Measurements from ENCODE around the gene CADPS2.

The CADPS2 gene

GRCh38 chr7:122457969-122458368, 428.3 kb downstream of the CADPS2 start:
- no peaks in the 10 kb centered on the region for H3K27me3 ChIP-seq (ENCODE audit: insufficient read depth, poor library complexity, severe bottlenecking)
- no peak overlapping the region for H3K27ac ChIP-seq (replicated peaks)
- TF ChIP-seq, protein P1, sequence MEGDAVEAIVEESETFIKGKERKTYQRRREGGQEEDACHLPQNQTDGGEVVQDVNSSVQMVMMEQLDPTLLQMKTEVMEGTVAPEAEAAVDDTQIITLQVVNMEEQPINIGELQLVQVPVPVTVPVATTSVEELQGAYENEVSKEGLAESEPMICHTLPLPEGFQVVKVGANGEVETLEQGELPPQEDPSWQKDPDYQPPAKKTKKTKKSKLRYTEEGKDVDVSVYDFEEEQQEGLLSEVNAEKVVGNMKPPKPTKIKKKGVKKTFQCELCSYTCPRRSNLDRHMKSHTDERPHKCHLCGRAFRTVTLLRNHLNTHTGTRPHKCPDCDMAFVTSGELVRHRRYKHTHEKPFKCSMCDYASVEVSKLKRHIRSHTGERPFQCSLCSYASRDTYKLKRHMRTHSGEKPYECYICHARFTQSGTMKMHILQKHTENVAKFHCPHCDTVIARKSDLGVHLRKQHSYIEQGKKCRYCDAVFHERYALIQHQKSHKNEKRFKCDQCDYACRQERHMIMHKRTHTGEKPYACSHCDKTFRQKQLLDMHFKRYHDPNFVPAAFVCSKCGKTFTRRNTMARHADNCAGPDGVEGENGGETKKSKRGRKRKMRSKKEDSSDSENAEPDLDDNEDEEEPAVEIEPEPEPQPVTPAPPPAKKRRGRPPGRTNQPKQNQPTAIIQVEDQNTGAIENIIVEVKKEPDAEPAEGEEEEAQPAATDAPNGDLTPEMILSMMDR (IDR thresholded peaks at IDR 0.05; ENCODE audit: insufficient read depth, low read length), result no peak
- TF ChIP-seq GABPA (IDR thresholded peaks at IDR 0.05; ENCODE audit: low read depth) (no peak), POLR2AphosphoS5 (IDR thresholded peaks at IDR 0.05; ENCODE audit: low read depth) (no peak), SPI1 (IDR thresholded peaks at IDR 0.05; ENCODE audit: borderline replicate concordance, low read depth) (no peak)
- TF ChIP-seq, protein P2, sequence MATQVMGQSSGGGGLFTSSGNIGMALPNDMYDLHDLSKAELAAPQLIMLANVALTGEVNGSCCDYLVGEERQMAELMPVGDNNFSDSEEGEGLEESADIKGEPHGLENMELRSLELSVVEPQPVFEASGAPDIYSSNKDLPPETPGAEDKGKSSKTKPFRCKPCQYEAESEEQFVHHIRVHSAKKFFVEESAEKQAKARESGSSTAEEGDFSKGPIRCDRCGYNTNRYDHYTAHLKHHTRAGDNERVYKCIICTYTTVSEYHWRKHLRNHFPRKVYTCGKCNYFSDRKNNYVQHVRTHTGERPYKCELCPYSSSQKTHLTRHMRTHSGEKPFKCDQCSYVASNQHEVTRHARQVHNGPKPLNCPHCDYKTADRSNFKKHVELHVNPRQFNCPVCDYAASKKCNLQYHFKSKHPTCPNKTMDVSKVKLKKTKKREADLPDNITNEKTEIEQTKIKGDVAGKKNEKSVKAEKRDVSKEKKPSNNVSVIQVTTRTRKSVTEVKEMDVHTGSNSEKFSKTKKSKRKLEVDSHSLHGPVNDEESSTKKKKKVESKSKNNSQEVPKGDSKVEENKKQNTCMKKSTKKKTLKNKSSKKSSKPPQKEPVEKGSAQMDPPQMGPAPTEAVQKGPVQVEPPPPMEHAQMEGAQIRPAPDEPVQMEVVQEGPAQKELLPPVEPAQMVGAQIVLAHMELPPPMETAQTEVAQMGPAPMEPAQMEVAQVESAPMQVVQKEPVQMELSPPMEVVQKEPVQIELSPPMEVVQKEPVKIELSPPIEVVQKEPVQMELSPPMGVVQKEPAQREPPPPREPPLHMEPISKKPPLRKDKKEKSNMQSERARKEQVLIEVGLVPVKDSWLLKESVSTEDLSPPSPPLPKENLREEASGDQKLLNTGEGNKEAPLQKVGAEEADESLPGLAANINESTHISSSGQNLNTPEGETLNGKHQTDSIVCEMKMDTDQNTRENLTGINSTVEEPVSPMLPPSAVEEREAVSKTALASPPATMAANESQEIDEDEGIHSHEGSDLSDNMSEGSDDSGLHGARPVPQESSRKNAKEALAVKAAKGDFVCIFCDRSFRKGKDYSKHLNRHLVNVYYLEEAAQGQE (IDR thresholded peaks at IDR 0.05; ENCODE audit: insufficient replicate concordance, low read depth), result no peak
- no peak for DNase-seq (ENCODE audit: low read depth in 1 of 2, low spot score in 1 of 2)
- H3K4me3 ChIP-seq (replicated peaks; ENCODE audit: insufficient read depth, low read length), result no peak overlapping the region

GRCh38 chr7:122457325-122457724, 428.9 kb downstream of the CADPS2 start:
- Histone ChIP-seq H3K27ac (replicated peaks) (no peak overlapping the region), H3K27me3 (ENCODE audit: insufficient read depth, poor library complexity, severe bottlenecking) (no peaks in the 10 kb centered on the region), H3K4me3 (replicated peaks; ENCODE audit: insufficient read depth, low read length) (no peak overlapping the region)
- TF ChIP-seq GABPA (IDR thresholded peaks at IDR 0.05; ENCODE audit: low read depth), result no peak
- TF ChIP-seq, protein P2 (IDR thresholded peaks at IDR 0.05; ENCODE audit: insufficient replicate concordance, low read depth), result no peak
- TF ChIP-seq POLR2AphosphoS5 (IDR thresholded peaks at IDR 0.05; ENCODE audit: low read depth), result no peak
- DNase-seq (ENCODE audit: low read depth in 1 of 2, low spot score in 1 of 2), result no peak

GRCh38 chr7:122454776-122455507, 431.3 kb downstream of the CADPS2 start:
- TF ChIP-seq SPI1 (IDR thresholded peaks at IDR 0.05; ENCODE audit: borderline replicate concordance, low read depth) (no peak), POLR2AphosphoS5 (IDR thresholded peaks at IDR 0.05; ENCODE audit: low read depth) (no peak), GABPA (IDR thresholded peaks at IDR 0.05; ENCODE audit: low read depth) (no peak)
- TF ChIP-seq, protein P1 (IDR thresholded peaks at IDR 0.05; ENCODE audit: insufficient read depth, low read length), result no peak
- TF ChIP-seq, protein P2 (IDR thresholded peaks at IDR 0.05; ENCODE audit: insufficient replicate concordance, low read depth), result no peak
- no peaks in the 10 kb centered on the region for H3K27me3 ChIP-seq (ENCODE audit: insufficient read depth, poor library complexity, severe bottlenecking)
- no peak overlapping the region for H3K4me3 ChIP-seq (replicated peaks; ENCODE audit: insufficient read depth, low read length)
- no peak overlapping the region for H3K27ac ChIP-seq (replicated peaks)
- no peak for DNase-seq (ENCODE audit: low read depth in 1 of 2, low spot score in 1 of 2)

All from HL-60 (cell line).